ENCODE results near the gene PLK4.
A peak's percentile ranks its signal among the peaks of the same experiment; 100 is the strongest.
"Not testable (repeated sequence)": the region's sequence is repeated elsewhere in the genome, so short reads cannot be mapped to it uniquely, and the experiment has no call there.

Gene PLK4

GRCh38 chr4:127880763-127881562 lies at the start of gene PLK4:
Gene PLK4, plus strand, starts transcription at chr4:127880893. Its CDS starts 242 bp downstream, at chr4:127881135.
- peak; percentile 97 for DNase-seq (ENCODE audit: low read depth)

GRCh38 chr4:127832585-127832984 lies 48.1 kb upstream of the PLK4 start:
- DNase-seq (ENCODE audit: low read depth) = no peak

GRCh38 chr4:127843704-127844600 lies 36.7 kb upstream of the PLK4 start:
- no peak for DNase-seq (ENCODE audit: low read depth)

- DNase-seq (ENCODE audit: low read depth) = no peak
These were observed 36.0 kb upstream of the PLK4 start for GRCh38 chr4:127844601-127845116.

GRCh38 chr4:127846061-127846460 lies 34.6 kb upstream of the PLK4 start:
- no peak for DNase-seq (ENCODE audit: low read depth)

- no peak for DNase-seq (ENCODE audit: low read depth)
These were observed 33.9 kb upstream of the PLK4 start for GRCh38 chr4:127846765-127847164.

- no peak for DNase-seq (ENCODE audit: low read depth)
These were observed 31.0 kb upstream of the PLK4 start for GRCh38 chr4:127849505-127850234.

GRCh38 chr4:127852661-127853060 lies 28.0 kb upstream of the PLK4 start:
- no peak for DNase-seq (ENCODE audit: low read depth)

GRCh38 chr4:127856196-127856812 lies 24.4 kb upstream of the PLK4 start:
- no peak for DNase-seq (ENCODE audit: low read depth)

- DNase-seq (ENCODE audit: low read depth) = peak; percentile 95
These were observed 23.8 kb upstream of the PLK4 start for GRCh38 chr4:127856813-127857447.

- peak; percentile 44 for DNase-seq (ENCODE audit: low read depth)
These were observed 23.1 kb upstream of the PLK4 start for GRCh38 chr4:127857641-127858040.

GRCh38 chr4:127868196-127868595 lies 12.5 kb upstream of the PLK4 start:
- peak; percentile 58 for DNase-seq (ENCODE audit: low read depth)

GRCh38 chr4:127870281-127870680 lies 10.4 kb upstream of the PLK4 start:
- no peak for DNase-seq (ENCODE audit: low read depth)

GRCh38 chr4:127870688-127871087 lies 10.0 kb upstream of the PLK4 start:
- peak; percentile 95 for DNase-seq (ENCODE audit: low read depth)

- no peak for DNase-seq (ENCODE audit: low read depth)
These were observed 4.9 kb upstream of the PLK4 start for GRCh38 chr4:127875791-127876190.

GRCh38 chr4:127881563-127881864 lies 821 bp downstream of the PLK4 start:
- no peak for DNase-seq (ENCODE audit: low read depth)

GRCh38 chr4:127888559-127888958 lies 7.9 kb downstream of the PLK4 start:
- no peak for DNase-seq (ENCODE audit: low read depth)

GRCh38 chr4:127889903-127890302 lies 9.2 kb downstream of the PLK4 start:
- no peak for DNase-seq (ENCODE audit: low read depth)

GRCh38 chr4:127896069-127896468 lies 15.4 kb downstream of the PLK4 start:
- no peak for DNase-seq (ENCODE audit: low read depth)

- no peak for DNase-seq (ENCODE audit: low read depth)
These were observed 15.8 kb downstream of the PLK4 start for GRCh38 chr4:127896528-127896927.

- not testable (repeated sequence) for DNase-seq (ENCODE audit: low read depth)
These were observed 19.0 kb downstream of the PLK4 start for GRCh38 chr4:127899682-127900081.
